B cell (primary cell): ENCODE data around the gene RTN4IP1. TPM values are rescaled to one million over a fixed set of nuclear protein-coding genes. Genes with fewer than 3 reads are reported as not detected.

Experiments used
- ATAC-seq: fragments of 200-7000 bp; cut with Tn5 transposase; one replicate; pipeline ENCODE4 v1.10.0; 2021; ENCODE audit warnings: low read depth, mild to moderate bottlenecking, moderate number of reproducible peaks, moderate library complexity
- CTCF ChIA-PET: fragments of 350-600 bp; sonication (Branson Sonifier 250); formaldehyde crosslinking; loops from one replicate; lab custom pipeline; 2021; ENCODE audit warnings: antibody characterized with exemption, inconsistent platforms; lab: Charles Lee
- POLR2A ChIA-PET: fragments of 350-600 bp; sonication (Branson Sonifier 250); formaldehyde crosslinking; loops from one replicate; lab custom pipeline; 2021; ENCODE audit warnings: antibody characterized with exemption; lab: Charles Lee
- DNase-seq: peaks from one replicate; pipeline ENCODE4 v3.0.0; 2013
- H2AFZ ChIP-seq: 2 replicates; pipeline ENCODE4 v1.6.1; 2012; ENCODE audit warnings: mild to moderate bottlenecking, low read depth, low read length; ENCODE audit not compliant: insufficient read depth, poor library complexity, severe bottlenecking
- H3K27ac ChIP-seq, 2 donors: 1 replicate in 1 of 2; 2 replicates in 1 of 2; pipeline ENCODE4 v1.5.1; 2012 to 2013; ENCODE audit warnings: low read length in 2 of 2, mild to moderate bottlenecking in 2 of 2, moderate library complexity in 1 of 2
- H3K27me3 ChIP-seq, 4 experiments: fragments of 200-600 bp in 1 of 4; sonication (generic) in 1 of 4; replicated peaks in 1 of 4; 1 replicate in 2 of 4; 2 replicates in 2 of 4; pipeline versions ENCODE4 v1.6.1 to v1.7.0; 2013 to 2016; ENCODE audit warnings: low read length in 3 of 4, mild to moderate bottlenecking in 2 of 4, mixed read lengths in 1 of 4, moderate library complexity in 1 of 4; ENCODE audit not compliant: insufficient read depth in 4 of 4, control insufficient read depth in 3 of 4; ENCODE audit errors: control extremely low read depth in 1 of 4
- H3K36me3 ChIP-seq, 2 experiments: replicated peaks in 1 of 2; 1 replicate in 1 of 2; 2 replicates in 1 of 2; pipeline versions ENCODE4 v1.6.1 to v1.7.1; 2013; ENCODE audit warnings: low read length in 1 of 2; ENCODE audit not compliant: insufficient read depth in 2 of 2, control insufficient read depth in 1 of 2; ENCODE audit errors: control extremely low read depth in 1 of 2, extremely low read depth in 1 of 2
- H3K4me1 ChIP-seq, 2 donors: fragments of 200-600 bp in 1 of 2; sonication (generic) in 1 of 2; 1 replicate in 1 of 2; 2 replicates in 1 of 2; pipeline versions ENCODE4 v1.5.1 to v1.6.1; 2013 to 2017; ENCODE audit warnings: low read length in 2 of 2; ENCODE audit not compliant: control insufficient read depth in 2 of 2, insufficient read depth in 2 of 2
- H3K4me2 ChIP-seq: replicated peaks from 2 replicates; pipeline ENCODE3; 2012; ENCODE audit warnings: mild to moderate bottlenecking, low read depth, low read length; ENCODE audit not compliant: poor library complexity, severe bottlenecking
- H3K4me3 ChIP-seq, 5 experiments: fragments of 200-600 bp in 1 of 5; sonication (generic) in 1 of 5; 1 replicate in 3 of 5; 2 replicates in 2 of 5; pipeline versions ENCODE4 v1.5.1 to v1.7.0; 2011 to 2016; ENCODE audit warnings: low read length in 4 of 5, mild to moderate bottlenecking in 4 of 5, low read depth in 2 of 5, control low read depth in 1 of 5, moderate library complexity in 1 of 5; ENCODE audit not compliant: insufficient read depth in 1 of 5; ENCODE audit errors: control extremely low read depth in 1 of 5, extremely low read depth in 1 of 5
- H3K79me2 ChIP-seq: fragments of 200-600 bp; sonication (generic); one replicate; pipeline ENCODE4 v1.6.0; 2016; ENCODE audit warnings: low read length; ENCODE audit not compliant: control insufficient read depth, insufficient read depth
- H3K9ac ChIP-seq: fragments of 200-600 bp; sonication (generic); 2 replicates; pipeline ENCODE4 v1.6.1; 2017; ENCODE audit warnings: mild to moderate bottlenecking, low read length, moderate library complexity
- H3K9me3 ChIP-seq, 3 donors: one replicate each; pipeline versions ENCODE4 v1.6.1 to v1.7.1; 2013; ENCODE audit warnings: low read length in 2 of 3; ENCODE audit not compliant: control insufficient read depth in 2 of 3, insufficient read depth in 1 of 3; ENCODE audit errors: control extremely low read depth in 1 of 3
- H4K20me1 ChIP-seq: 2 replicates; pipeline ENCODE4 v1.6.0; 2012; ENCODE audit warnings: mild to moderate bottlenecking, low read length; ENCODE audit not compliant: insufficient read depth, control insufficient read depth, poor library complexity, severe bottlenecking
- H3K27ac Mint-ChIP-seq: one replicate; pipeline ENCODE4 v1.8.0; 2021; ENCODE audit warnings: mixed read lengths
- H3K27me3 Mint-ChIP-seq: one replicate; pipeline ENCODE4 v1.8.0; 2021; ENCODE audit warnings: mixed read lengths
- H3K4me1 Mint-ChIP-seq: one replicate; pipeline ENCODE4 v1.8.0; 2021; ENCODE audit warnings: mixed read lengths
- H3K4me3 Mint-ChIP-seq: one replicate; pipeline ENCODE4 v1.8.0; 2021; ENCODE audit warnings: mixed read lengths
- H3K9me3 Mint-ChIP-seq: one replicate; pipeline ENCODE4 v1.8.0; 2022; ENCODE audit warnings: mixed read lengths; ENCODE audit not compliant: insufficient read depth
- EZH2 ChIP-seq: IDR thresholded peaks from 2 replicates; pipeline ENCODE4 v1.6.1; 2012; ENCODE audit warnings: borderline replicate concordance, low read depth, mild to moderate bottlenecking, moderate library complexity, low read length; ENCODE audit not compliant: insufficient read depth, poor library complexity, severe bottlenecking
- WGBS: methylation state at CpG from one replicate; pipeline ENCODE4 v1.1.5; 2013; ENCODE audit warnings: missing lambda C conversion rate; ENCODE audit not compliant: insufficient coverage; 5-methylcytosine and 5-hydroxymethylcytosine counted together
- intact Hi-C: fragments of 100-400 bp; cut with micrococcal nuclease; formaldehyde crosslinking; loops from one replicate; pipeline ENCODE4 v1.10.0; 2022
- polyA plus RNA-seq: library from polyadenylated mRNA; depleted of rRNA; stranded (reverse); fragments of >200 nt; gene quantifications from 2 replicates; pipeline ENCODE4 v1.2.3, GENCODE V29; 2012
- total RNA-seq, 2 donors: library from RNA; stranded (reverse); fragments of 120-200 nt in 1 of 2; gene quantifications; 1 replicate in 1 of 2; 2 replicates in 1 of 2; pipeline versions ENCODE4 v1.2.3 to v1.2.4, GENCODE V29; 2013 to 2022
- TF ChIP-seq, protein P1 (sequence below): fragments of 200-600 bp; IDR thresholded peaks from one replicate; pipeline ENCODE4 v1.8.0; 2022; ENCODE audit warnings: antibody characterized with exemption, mild to moderate bottlenecking

Gene RTN4IP1
- total and polyA plus RNA-seq, 2 donors (not counting 1 experiment from before 2014, with no cell fraction given), result 9.4 to 12.1 TPM

DNA sequence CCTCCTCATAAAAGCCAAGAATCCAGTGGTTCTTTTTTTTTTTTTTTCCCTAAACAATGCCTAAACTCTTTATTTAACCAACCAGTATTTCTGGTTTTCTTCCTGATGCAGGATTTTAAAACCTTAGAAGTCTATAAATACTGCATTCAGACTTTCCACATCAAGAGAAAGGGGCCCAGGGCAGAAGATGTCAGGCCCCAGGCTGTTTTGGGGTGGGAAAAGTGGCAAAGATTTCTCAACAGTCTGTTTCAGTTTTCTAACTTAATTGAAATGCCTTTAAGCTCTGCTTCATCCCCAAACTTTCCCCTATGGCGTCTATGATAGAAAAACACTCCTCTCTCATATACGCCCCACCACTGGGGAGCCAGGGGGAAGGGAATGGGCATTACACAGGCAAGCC lies 33.2 kb upstream of the RTN4IP1 start:
- Histone ChIP-seq H3K79me2 (peaks cover 49% of the 10 kb centered on the region), H4K20me1 (no peaks in the 10 kb centered on the region), H3K4me3 (no peak overlapping the region), H3K4me2 (no peak overlapping the region), H3K9ac (no peak overlapping the region), H3K36me3 (peaks cover 19 to 75% of the 10 kb centered on the region in 2 experiments), H3K4me1 (peaks cover 39 to 50% of the 10 kb centered on the region in 2 donors), H3K27me3 (no peaks in the 10 kb centered on the region), H2AFZ (no peak overlapping the region), H3K9me3 (peaks cover 5 to 15% (median 12%) of the 10 kb centered on the region in 3 donors), H3K27ac (peak overlapping the region in 1 of 2 donors; percentile 81)
- WGBS, result no CpG with 5 or more reads among the region's 2 CpGs
- ChIA-PET CTCF (interaction anchor here (1.1 to 1.2 kb wide), 2 partner anchors 51 to 53 kb away, joined by 3 read pairs; no protein-coding TSS in a partner anchor), POLR2A (no interaction called here)
- Mint-ChIP-seq H3K4me1 (peaks cover 61% of the 10 kb centered on the region), H3K9me3 (peaks cover 4% of the 10 kb centered on the region), H3K27ac (peak overlapping the region; percentile 84), H3K27me3 (no peaks in the 10 kb centered on the region), H3K4me3 (no peak overlapping the region)
- intact Hi-C loops, result no loop called here
- ATAC-seq (no peak), DNase-seq (no peak)
- no peak for TF ChIP-seq EZH2
- TF ChIP-seq, protein P1, sequence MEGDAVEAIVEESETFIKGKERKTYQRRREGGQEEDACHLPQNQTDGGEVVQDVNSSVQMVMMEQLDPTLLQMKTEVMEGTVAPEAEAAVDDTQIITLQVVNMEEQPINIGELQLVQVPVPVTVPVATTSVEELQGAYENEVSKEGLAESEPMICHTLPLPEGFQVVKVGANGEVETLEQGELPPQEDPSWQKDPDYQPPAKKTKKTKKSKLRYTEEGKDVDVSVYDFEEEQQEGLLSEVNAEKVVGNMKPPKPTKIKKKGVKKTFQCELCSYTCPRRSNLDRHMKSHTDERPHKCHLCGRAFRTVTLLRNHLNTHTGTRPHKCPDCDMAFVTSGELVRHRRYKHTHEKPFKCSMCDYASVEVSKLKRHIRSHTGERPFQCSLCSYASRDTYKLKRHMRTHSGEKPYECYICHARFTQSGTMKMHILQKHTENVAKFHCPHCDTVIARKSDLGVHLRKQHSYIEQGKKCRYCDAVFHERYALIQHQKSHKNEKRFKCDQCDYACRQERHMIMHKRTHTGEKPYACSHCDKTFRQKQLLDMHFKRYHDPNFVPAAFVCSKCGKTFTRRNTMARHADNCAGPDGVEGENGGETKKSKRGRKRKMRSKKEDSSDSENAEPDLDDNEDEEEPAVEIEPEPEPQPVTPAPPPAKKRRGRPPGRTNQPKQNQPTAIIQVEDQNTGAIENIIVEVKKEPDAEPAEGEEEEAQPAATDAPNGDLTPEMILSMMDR, result no peak

DNA sequence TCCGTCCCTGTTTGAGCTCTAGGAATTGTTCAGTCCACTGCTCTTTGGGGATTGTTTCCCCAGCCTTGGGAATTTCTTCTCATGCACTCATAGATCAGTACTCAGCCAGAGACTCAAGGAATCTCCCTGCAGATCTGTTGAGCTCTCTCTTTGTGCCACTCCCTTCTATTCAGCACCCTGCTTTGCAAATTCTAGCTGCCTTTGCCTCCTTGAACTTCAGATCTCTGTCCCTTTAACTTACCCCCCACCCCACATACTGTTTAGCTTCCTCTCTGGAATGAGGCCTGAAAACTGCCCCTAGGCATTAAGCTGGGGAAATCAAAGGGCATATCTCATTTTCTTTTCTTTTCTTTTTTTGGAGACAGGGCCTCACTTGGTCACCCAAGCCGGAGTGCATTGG lies 30.6 kb upstream of the RTN4IP1 start:
- TF ChIP-seq EZH2, result no peak
- TF ChIP-seq, protein P1, result no peak
- no peak overlapping the region for H3K4me3 Mint-ChIP-seq
- peaks cover 23 to 89% of the 10 kb centered on the region in 2 experiments for H3K36me3 ChIP-seq
- peak overlapping the region; percentile 84 for H3K27ac Mint-ChIP-seq
- peaks cover 59% of the 10 kb centered on the region for H3K79me2 ChIP-seq
- H3K9me3 ChIP-seq, result peaks cover 5 to 13% (median 12%) of the 10 kb centered on the region in 3 donors
- no peak overlapping the region for H3K4me2 ChIP-seq
- no peak overlapping the region for H2AFZ ChIP-seq
- peaks cover 15 to 24% of the 10 kb centered on the region in 2 donors for H3K4me1 ChIP-seq
- H3K9ac ChIP-seq, result no peak overlapping the region
- no peaks in the 10 kb centered on the region for H3K27me3 Mint-ChIP-seq
- DNase-seq (no peak), ATAC-seq (no peak)
- whole genome bisulfite sequencing, result 93% methylated on average over 2 of the region's 2 CpGs
- H3K27me3 ChIP-seq, result no peaks in the 10 kb centered on the region
- intact Hi-C loops, result no loop called here
- peaks cover 4% of the 10 kb centered on the region for H3K9me3 Mint-ChIP-seq
- H3K4me3 ChIP-seq, result no peak overlapping the region
- peaks cover 42% of the 10 kb centered on the region for H3K4me1 Mint-ChIP-seq
- CTCF ChIA-PET, result interaction anchor here (0.7 to 1.3 kb wide), 4 partner anchors 10 to 49 kb away, joined by 3 to 6 read pairs (median 4); no protein-coding TSS in a partner anchor
- POLR2A ChIA-PET, result interaction anchor here (0.9 kb wide), 1 partner anchor 10 kb away, joined by 3 read pairs; no protein-coding TSS in a partner anchor
- H3K27ac ChIP-seq, result no peak overlapping the region
- no peaks in the 10 kb centered on the region for H4K20me1 ChIP-seq
